Limb (tissue), 2 donors: ENCODE measurements around the gene TIMP3.

ENCODE experiments used
- DNase-seq, 2 donors: peaks; one replicate each; pipeline ENCODE4 v3.0.0-alpha.2; 2016; ENCODE audit errors: extremely low spot score in 2 of 2

TIMP3 gene

GRCh38 chr22:32805361-32805881, 3.9 kb downstream of the TIMP3 start:
- DNase-seq, result no peak

DNA sequence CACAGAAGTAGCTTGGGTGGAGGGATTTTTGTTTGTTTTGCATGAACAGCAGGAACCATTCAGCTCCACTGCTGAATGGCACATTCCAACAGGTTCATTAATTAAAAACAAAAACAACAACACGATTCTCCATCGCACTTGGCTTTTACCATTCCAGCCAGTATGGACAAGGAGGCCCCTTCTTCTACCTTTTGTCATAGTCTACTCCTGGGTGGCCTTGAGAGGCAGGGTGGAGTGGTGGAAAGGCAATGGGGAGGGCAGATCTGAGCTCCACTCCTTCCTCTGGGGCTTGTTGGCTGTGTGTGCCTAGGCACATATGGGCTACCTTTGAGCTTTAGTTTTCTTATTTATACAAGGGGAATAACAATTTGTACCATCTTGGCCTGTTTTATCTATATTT, 4.8 kb downstream of the TIMP3 start:
- no peak for DNase-seq

DNA sequence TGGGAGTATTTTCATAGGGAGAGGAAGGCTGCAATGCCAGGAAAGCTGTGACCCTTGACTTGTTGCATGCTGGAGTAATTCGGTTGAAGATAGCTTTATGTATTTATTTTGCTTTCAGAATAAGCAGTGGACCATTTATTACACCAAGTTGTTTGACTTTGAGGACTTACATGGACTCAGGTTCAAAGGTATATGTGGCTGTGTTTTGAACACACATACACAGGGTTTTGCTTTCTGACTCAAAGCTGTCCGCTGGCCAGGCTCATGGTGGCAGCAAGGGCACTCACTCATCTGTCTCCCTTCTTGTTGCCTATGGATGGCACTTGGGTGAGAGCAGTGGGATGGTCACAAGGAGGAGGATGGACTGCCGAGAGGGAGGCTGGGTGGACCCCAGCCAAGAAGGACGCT, 6.5 kb downstream of the TIMP3 start:
- DNase-seq, result no peak

GRCh38 chr22:32809786-32810554, 8.5 kb downstream of the TIMP3 start:
- DNase-seq, result no peak

- no peak for DNase-seq
These were observed 9.1 kb downstream of the TIMP3 start for GRCh38 chr22:32810555-32811133.

DNA sequence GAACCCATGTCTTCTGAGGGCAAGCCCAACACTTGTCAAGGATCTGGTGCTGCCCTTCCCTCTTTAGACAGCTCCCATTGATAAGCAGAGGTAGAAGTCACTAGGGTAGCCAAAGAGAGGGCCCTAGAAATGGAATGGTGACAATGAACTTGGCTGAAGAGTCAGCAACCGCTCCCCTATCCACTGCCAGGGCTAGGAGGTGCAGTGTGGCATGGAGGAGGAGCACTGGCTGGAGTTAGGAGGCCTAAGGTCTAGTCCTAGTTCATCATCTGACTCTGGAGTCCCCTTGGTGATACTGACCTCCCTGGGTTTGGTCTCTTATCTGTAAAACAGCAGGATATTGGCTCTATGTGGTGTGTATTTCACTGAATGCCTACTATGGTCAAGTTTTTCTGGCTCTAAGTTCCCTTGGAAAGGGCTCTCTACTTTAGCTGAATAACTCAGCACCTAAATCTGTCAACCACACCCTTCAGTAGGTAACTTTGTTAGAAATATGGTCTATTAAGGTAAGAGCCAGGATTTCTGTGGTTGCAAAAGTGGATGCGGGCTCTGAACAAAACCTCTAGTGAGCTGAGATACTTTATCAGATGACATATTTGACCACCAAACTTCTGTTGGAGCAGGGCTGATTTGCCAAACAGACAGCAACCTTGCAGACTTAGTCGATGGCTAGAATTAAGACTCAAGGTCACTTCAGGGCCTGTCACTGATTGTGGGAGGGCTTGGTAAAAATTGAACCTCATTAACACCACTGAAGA, 10.5 kb downstream of the TIMP3 start:
- no peak for DNase-seq

GRCh38 chr22:32814285-32814860, 12.9 kb downstream of the TIMP3 start:
- no peak for DNase-seq

GRCh38 chr22:32815059-32815458, 13.6 kb downstream of the TIMP3 start:
- DNase-seq, result no peak

- no peak for DNase-seq
These were observed 14.4 kb downstream of the TIMP3 start for GRCh38 chr22:32815943-32816342.

DNA sequence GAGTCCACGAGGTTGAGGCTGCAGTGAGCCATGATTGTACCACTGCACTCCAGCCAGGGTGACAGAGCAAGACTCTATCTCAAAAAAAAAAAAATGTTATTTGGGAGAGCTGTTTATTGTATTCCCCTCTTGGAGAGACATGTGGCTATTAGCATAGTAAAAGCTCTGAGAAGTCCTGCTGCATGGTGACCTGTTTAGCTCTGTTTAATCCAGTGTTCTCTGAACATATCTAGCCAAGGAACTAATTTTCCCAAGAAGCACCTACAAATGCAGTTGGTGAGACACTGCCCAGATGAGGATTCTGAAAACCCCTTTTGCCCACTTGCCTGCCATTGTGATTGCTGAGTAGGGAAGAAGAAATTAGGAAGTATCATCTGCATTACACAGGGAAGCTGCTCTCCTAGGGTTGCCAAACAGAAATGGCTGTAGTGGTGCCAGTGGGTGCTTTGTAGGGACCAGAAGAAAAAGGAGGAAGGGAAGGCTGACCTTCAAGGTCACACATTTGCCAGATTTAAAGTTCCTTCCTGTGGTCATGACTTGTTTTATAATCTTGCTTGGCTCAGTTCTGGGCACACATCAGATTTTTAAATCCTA, 15.7 kb downstream of the TIMP3 start:
- DNase-seq, result no peak

DNA sequence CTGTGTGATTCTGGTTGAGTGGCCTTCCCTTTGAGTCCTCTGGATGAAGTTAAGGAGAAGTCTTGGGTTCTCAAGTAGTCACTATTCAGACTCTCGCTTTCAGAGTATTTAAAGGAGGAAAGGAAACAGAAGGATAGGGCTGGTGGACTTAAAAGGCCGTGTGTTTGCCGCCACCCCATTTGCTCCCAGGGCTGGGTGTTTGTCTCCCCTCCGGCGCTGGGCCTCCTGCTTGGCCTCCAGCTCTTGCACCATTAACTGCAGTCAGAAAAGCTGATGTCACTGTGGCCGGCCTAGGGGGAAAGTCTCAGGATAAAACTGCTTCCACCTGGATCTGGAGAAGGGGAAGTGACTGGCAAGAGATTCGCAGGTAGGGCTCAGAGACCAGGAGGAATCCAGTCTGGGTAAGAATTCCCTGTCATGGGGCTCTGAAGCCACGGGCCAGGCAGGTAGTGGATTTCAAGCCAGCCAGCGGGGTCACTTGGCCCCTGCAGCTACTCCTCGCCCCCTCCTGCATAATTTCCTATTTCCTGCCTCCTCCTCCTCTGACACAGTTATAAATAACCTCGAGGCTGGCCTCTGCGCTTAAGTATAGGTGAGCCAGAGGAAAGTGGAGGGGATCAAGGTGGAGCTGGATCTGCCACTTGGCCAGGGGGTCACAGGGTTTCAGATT, 17.1 kb downstream of the TIMP3 start:
- no peak for DNase-seq

GRCh38 chr22:32819120-32819519, 17.6 kb downstream of the TIMP3 start:
- no peak for DNase-seq

DNA sequence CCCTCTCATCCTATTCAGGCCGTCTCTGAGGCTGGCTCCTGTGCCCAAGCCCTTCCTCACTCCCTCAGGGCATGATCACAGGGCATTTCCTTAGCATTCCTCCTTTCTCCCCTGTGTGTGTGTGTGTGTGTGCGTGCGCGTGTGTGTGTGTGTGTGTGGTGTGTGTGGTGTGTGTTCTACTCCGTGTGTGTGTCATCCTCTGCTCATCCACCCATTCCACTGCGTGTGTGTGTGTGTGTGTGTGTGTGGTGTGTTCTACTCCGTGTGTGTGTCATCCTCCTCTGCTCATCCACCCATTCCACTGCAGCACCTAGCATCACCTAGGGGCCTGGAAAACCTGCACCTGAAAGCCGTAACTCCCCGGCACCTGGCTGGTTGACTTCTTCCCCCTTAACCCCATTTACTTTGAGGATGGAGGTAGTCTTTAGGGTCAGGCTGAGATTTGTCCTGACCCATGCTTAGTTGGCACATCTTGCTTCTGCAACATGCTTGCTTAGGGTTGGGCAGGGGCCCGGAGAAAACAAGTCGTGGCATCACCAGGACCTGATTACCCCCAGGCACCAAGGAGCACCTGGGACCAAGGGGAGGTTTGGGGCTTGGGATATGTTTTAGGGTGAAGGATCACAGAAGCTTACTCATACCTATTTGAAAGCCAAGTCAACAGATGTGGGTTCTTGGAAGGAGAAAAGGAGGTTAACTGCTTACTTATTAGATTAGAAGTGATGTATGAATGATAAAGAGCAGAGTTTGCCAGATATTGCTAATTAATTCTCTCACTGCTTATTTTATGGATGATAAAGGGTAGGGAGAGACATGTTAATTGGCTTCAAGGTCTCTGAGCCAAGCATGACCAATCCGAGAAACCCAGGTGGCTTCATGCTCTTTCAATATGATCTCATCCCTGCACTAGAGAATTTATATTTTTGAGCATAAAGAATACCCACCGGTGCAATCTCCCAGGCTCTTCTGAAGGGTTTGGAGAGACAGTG, 18.9 kb downstream of the TIMP3 start:
- DNase-seq, result no peak

DNA sequence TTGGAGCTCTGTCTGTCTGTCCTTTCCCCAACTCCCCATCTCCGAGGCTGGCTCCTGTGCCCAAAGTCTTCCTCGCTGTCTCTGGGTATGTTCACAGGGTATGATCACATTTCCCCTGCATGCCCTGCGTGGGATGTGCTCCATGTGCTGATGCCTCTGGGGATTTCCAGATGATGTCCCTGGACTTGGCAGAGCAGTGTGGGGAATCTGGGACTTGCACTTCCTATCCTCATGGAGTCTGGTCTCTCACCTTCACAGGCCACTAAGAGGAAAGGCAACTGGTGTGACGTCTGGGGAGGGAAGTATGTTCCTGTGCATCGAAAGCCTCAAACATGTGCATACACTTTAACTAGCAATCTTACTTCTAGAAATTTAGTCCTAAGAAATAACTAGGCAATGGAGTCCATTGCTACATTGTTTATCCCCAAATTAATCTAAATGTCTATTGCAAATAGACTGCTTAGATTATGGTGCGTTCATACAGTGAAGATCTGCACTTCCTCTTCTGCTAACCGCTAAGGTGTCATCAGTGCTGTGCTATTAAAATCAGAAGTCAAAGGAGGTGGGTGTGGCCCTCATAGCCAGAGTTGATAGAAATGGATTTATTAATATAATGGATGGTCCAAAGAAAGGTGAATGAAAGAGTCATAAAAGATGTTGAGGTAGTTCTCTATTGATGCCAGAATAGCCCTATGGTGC, 20.8 kb downstream of the TIMP3 start:
- no peak for DNase-seq

DNA sequence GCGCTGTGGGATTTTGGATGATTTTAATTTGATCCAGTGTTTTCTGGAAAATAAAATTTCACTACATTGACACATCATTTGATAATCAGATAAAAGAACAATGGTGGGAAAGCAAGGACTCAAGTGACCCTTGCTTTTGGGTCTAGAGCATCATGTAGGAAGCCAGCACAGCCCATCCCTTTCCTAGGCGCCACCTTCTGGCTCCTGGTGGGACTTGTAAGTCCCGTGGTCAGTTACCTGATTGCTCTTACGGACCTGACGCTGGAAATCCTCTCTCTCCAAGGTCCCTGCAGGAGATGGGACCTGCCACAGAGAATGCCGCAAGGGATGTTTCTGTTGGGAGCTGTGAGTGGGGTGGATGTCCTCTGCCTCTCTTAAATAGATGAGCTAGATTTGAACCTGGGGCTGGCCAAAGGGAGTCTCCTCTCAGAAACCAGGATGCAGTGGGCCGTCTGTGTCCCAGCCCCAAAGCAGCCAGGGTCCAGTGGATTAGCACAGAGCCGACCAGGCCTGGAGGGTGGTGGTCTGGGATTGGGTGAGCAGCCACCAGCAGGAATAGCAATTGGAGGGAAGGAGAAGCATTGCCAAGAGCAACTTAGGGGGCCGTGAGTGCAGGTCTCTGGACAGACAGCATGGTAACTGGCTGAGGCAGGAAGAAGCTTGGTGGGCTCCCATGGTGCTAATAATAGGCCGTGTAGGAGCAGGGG, 21.7 kb downstream of the TIMP3 start:
- DNase-seq, result no peak

GRCh38 chr22:32824531-32825312, 23.2 kb downstream of the TIMP3 start:
- no peak for DNase-seq

DNA sequence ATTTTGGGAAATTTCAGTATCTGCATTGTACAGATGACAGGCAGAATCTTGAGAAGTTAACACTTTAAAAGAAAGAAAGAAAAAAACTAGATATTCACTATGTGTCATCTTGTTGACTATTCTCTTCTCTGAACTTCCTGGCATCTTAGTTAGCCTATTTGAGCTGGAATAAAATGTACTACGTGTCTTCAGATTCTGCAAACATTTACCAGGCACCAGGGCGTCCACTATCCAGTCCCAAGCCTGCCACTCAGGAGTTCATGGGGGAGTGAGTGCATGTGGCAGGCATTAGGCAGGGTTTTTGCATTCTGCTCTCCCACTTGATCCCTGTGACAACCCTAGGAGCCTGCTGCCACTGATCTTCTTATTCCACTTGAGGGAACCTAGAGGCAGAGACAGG, 25.0 kb downstream of the TIMP3 start:
- DNase-seq, result no peak
